ENCODE results near the gene ZBTB5.

- TF ChIP-seq CTCF (conservative IDR thresholded peaks at IDR 0.05; ENCODE audit: low read depth, low read length) (no peak), MXI1 (IDR thresholded peaks at IDR 0.05; ENCODE audit: borderline replicate concordance, low read depth, low read length) (no peak), MAZ (IDR thresholded peaks at IDR 0.05; ENCODE audit: borderline replicate concordance, low read depth, low read length) (no peak), RFX5 (IDR thresholded peaks at IDR 0.05; ENCODE audit: low read depth, low read length) (no peak), POLR2A (IDR thresholded peaks at IDR 0.05; ENCODE audit: low read depth, low read length) (no peak), SMC3 (IDR thresholded peaks at IDR 0.05; ENCODE audit: low read depth, low read length) (no peak), RAD21 (IDR thresholded peaks at IDR 0.05; ENCODE audit: low read length) (no peak), CEBPB (IDR thresholded peaks at IDR 0.05; ENCODE audit: low read depth, low read length) (no peak), CHD1 (IDR thresholded peaks at IDR 0.05; ENCODE audit: low read depth, low read length) (no peak), USF2 (IDR thresholded peaks at IDR 0.05; ENCODE audit: low read depth, low read length) (no peak), MAFK (IDR thresholded peaks at IDR 0.05; ENCODE audit: low read depth, low read length) (no peak), RCOR1 (IDR thresholded peaks at IDR 0.05; ENCODE audit: insufficient replicate concordance, low read length) (no peak), BHLHE40 (IDR thresholded peaks at IDR 0.05; ENCODE audit: low read depth, low read length) (no peak)
These were observed 18.1 kb downstream of the ZBTB5 start for GRCh38 chr9:37447111-37447510.

Data from IMR-90 (cell line).